ENCODE data around the gene LRP2BP.

Gene LRP2BP

DNA sequence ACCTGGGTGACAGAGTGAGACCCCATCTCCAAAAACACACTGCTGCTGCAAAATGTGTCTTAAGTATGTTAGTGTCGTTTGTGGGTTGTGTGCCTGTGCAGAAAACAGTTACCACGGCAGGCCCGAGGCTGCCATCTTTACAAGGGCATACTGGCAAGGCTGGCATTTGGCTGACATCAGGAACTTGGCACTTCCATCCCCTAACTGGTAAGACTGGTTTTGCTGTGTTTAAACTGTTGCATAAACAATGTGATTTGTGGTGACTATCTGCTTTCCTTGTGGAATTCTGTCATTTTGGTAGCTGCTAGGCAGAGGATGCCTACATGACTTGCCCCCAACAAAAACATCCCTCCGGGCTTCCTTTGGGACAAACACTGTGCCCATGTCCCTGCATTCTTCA is 12.3 kb downstream of the LRP2BP start:
- Histone ChIP-seq H3K4me3 (no peak overlapping the region), H3K27ac (no peak overlapping the region)
- DNase-seq (ENCODE audit: low spot score): no peak
- TF ChIP-seq, protein P1, sequence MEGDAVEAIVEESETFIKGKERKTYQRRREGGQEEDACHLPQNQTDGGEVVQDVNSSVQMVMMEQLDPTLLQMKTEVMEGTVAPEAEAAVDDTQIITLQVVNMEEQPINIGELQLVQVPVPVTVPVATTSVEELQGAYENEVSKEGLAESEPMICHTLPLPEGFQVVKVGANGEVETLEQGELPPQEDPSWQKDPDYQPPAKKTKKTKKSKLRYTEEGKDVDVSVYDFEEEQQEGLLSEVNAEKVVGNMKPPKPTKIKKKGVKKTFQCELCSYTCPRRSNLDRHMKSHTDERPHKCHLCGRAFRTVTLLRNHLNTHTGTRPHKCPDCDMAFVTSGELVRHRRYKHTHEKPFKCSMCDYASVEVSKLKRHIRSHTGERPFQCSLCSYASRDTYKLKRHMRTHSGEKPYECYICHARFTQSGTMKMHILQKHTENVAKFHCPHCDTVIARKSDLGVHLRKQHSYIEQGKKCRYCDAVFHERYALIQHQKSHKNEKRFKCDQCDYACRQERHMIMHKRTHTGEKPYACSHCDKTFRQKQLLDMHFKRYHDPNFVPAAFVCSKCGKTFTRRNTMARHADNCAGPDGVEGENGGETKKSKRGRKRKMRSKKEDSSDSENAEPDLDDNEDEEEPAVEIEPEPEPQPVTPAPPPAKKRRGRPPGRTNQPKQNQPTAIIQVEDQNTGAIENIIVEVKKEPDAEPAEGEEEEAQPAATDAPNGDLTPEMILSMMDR (IDR thresholded peaks at IDR 0.05): no peak

DNA sequence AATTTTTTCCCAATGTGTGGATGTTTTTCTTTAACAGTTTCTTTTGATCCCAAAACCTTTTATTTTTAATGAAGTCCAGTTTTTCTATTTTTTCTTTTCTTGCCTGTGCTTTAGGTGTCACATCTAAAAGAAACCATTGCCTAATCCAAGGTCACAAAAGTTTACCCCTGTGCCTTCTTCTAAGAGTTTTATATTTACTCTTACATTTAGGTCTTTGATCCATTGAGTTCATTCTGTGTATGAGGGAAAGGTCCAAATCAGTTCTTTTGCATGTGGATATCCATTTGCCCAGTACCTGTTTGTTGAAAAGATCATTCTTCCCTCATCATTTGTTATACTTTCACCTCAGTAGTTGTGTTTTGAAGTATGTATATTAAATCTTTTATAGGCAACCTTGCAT is 13.0 kb downstream of the LRP2BP start:
- Histone ChIP-seq H3K27ac (no peak overlapping the region), H3K4me3 (no peak overlapping the region)
- TF ChIP-seq, protein P1 (IDR thresholded peaks at IDR 0.05): no peak
- no peak for DNase-seq (ENCODE audit: low spot score)

DNA sequence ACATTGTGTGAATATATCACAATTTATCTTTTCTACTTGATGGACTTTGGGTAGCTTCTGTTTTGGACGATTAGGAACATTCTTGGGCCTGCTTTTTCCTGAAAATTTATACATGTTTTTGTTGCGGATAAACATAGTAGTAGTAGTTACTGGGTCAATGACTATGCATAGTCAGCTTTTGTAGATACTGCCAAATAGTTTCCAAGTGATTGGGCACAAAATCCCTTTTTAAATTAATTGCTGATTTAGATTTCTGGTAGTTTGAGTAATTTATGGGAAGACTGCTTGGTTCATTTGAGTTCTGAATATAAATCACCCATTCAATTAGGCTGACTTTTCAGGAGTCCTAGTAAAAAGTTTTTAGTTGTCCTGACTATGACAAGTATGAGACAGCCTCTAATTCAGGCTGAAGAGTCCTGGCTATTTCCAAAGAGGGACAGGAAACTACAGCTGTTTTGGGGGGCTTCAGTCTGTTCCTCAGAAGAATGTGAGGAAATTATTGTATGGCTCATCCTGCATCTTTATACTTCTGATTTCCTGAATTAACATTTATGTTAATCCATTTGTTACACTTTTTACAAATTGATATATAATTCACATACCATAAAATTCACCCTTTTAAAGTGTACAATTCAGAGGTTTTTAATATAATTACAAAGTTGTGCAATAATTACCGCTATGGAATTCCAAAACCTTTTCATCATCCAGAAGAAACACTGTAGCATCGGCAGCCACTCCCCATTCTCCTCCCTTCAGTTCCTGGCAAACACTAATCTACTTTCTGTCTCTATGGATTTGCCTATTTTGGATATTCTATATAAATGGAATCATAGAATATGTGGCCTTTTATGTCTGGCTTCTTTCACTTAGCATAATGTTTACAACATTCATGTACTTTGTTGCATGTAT is 14.2 kb downstream of the LRP2BP start:
- H3K4me3 ChIP-seq: no peak overlapping the region
- DNase-seq (ENCODE audit: low spot score): no peak
- TF ChIP-seq, protein P1 (IDR thresholded peaks at IDR 0.05): no peak
- no peak overlapping the region for H3K27ac ChIP-seq

DNA sequence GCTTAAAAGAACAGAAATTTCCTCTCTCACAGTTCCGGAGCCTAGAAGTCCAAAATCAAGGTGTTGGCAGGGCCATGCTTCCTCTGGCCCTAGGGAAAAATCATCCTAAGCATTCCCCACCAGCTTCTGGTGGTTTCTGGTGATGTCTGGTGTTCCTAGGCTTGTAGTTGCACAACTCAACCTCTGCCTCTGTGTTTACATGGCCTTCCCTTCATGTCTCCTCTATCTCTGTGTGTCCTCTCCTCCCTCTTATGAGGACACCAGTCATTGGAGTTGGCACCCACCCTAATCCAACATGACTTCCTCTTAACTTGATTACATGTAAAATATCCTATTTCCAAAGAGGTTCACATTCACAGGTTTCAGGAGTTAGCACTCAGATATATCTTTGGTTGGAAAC is 15.4 kb downstream of the LRP2BP start:
- DNase-seq (ENCODE audit: low spot score): no peak
- no peak overlapping the region for H3K27ac ChIP-seq
- TF ChIP-seq, protein P1 (IDR thresholded peaks at IDR 0.05): no peak
- no peak overlapping the region for H3K4me3 ChIP-seq

DNA sequence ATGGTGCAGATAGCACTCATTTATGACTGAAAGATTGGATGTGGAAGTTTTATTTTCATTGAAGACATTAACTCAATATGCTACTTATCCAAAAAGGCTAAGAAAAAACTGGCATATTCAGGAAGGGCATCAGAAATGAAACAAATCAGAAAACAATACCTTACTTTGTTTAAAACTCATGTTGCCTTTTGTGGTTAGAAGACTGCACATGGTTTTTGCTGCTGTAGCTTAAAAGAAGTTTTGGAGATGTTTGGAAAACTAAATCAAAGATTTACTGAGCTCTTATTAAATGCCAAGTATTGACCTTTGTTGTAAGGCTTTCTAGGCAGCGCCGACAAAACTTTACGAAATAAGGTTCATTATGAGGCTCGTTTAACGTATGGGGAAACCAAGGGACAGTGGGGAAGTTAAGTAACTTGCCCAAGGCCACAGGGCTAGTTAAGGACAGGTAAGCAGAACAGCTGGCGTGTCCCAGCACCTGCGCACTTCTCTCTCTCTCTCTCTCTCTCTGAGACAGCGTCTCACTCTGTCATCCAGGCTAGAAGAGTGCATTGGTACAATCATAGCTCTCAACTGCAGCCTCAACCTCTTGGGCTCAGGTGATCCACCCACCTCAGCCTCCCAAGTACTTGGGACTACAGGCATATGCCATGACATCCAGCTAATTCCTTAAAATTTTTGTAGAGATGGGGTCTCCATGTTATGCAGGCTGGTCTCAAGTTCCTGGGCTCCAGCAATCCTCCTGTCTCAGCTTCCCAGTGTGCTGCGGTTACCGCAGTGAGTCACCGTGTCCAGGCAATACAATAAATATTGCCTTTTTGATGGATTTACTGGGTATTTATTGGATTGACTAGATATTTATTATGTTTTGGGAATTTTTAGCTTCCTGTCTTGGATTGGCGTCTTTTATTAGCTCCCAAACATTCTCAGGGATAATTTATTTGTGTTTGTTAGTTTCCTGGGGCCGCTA is 16.1 kb downstream of the LRP2BP start:
- TF ChIP-seq, protein P1 (IDR thresholded peaks at IDR 0.05): no peak
- Histone ChIP-seq H3K4me3 (no peak overlapping the region), H3K27ac (no peak overlapping the region)
- no peak for DNase-seq (ENCODE audit: low spot score)

DNA sequence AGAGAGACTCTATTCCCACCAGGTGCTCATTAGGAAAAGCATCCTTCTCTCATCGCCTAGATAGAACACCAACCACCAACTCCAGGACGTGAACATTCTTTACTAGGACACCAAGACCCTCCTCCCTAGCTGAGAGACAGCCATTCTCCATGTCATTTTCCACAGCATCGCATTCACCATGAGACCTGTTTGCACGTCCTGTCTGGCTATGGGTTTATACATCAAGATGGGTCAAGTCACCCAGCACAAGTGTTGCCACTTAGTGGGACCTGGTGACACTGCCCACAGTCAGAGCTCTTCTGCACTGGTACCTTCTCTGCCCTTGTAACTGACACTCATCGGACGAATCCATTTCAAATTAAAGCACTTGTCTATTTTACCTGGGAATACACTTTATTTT is 17.5 kb downstream of the LRP2BP start:
- TF ChIP-seq, protein P1 (IDR thresholded peaks at IDR 0.05): no peak

More for the DNA sequence above, 17.5 kb downstream of the LRP2BP start:
- DNase-seq (ENCODE audit: low spot score): no peak
- Histone ChIP-seq H3K4me3 (no peak overlapping the region), H3K27ac (no peak overlapping the region)
